ENCODE results near the gene MORN1.

MORN1 gene

DNA sequence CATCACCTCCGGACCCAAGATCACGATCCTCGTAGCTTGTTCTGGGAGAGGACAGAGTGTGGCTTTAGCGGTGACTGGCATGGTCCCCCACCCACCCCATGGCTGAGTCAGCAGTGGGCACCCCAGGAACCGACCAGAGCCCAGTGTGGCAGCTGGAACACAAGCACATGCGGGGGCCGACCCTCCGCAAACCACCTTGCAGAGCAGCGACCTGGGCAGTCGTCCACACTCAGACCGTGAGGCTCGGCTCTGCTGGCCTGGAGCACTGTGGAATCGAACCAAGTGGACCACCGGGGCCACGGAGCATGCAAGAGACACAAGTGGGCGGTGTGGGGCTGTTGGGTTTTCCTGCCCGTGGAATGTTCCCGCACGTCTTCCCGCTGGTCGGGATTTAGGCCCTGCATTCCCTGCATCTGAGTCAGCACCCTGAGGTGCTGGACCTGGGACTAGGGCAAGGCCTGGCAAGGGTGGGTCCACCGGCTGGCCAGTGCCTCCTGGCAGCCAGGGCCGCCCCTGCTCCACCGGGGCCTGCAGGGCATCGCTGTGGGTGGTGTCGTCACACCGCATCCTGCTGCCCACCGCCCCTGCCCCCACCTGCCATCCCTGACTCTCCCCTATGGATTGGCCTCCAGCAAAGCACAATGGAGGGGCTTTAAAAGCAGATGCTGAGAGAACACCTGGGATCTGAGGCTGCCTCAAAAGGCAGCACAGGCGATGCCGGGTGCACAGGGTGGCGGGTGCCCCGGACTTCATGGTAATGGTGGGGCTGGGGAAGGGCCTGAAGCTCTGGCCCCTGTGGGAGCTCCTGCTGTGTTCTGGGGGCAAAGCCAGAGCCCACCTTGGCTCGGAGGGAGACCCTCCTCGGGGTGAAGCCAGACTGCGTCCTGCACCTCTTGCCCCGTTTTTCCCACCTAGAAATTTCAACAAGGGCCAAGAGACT is 18.5 kb downstream of the MORN1 start:
- DNase-seq, result no peak

DNA sequence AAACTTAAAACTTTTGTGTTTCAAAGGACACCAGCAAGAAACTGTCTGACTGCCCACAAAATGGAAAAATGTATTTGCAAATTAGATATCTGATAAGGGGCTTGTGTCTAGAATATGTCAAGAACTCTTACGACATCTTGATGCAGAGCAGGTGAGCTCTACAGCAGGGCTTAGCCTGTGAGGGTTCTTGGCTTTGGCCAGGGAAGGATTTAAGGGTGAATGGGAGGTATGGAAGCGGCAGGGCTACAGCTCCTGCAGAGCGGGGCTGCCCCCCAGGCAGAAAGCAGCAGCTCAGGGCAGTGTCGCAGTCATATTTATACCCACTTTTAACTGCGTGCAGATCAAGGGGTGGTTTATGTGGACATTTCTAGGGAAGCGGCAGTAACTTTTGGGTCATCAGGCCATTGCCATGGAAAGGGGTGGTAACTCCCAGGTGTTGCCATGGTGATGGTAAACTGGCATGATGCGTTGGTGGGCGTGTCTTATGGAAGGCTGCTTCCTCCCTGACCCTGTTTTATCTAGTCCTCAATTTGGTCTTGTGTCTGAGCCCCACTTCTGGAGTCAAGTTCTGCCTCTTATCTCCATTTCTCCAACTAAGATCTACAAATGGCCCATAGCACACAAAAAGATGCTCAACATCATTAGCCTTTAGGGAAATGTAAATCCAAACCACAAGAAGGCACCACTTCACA is 23.2 kb downstream of the MORN1 start:
- DNase-seq, result no peak

DNA sequence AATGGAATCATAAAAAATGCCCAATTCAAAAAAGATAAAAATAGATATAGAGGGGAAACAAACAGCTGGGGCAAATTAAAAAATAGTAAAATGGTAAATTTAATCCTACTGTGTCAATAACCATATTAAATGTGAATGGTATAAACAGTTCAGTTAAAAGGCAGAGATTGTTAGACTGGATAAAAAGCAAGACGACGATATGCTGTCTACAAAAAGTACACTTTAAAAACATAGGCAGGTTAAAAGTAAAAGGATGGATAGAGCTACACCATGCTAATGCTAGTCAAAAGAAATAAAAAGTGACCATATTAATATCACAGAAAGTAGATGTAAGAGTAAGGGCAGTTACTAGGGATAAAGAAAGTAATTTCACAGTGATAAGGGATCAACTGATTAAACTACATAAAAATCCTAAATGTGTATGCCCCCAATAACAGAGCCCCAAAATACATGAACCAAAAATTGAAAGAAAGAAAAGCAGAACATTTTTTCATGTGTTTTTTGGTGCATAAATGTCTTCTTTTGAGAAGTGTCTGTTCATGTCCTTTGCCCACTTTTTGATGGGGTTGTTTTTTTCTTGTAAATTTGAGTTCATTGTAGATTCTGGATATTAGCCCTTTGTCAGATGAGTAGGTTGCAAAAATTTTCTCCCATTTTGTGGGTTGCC is 27.4 kb downstream of the MORN1 start:
- DNase-seq, result no peak

DNA sequence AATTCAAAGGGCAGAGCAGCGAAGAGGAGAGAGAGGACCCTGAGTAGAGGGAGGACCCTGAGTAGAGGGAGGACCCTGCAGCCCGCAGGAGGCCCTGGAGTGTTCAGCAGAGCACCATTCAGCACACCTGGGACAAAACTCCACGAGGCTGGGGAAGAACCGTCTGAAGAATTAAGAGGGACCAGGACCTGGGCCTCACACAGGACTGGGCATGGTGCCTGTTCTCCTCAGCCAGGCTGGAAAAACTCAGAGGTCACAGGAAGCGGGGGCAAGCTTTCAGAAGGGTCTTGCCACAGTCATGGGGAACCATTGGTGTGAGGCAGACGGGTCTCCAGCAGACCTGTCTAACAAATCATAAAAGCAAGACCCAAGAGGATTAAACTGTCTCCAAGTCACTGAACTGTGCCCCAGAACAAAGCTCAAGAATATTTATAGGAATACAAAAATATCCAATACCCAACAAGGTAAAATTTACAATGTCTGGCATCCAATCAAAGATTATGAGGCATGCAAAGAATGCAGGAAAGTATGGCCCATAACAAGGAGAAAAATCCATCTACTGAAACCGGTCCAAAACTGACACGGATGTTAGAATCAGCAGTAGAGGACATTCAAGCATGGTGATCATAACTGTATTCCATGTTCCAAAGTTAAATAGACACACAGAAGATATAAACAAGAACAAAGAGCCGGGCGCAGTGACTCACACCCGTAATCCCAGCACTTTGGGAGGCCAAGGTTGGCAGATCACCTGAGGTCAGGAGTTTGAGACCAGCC is 30.6 kb downstream of the MORN1 start:
- no peak for DNase-seq

DNA sequence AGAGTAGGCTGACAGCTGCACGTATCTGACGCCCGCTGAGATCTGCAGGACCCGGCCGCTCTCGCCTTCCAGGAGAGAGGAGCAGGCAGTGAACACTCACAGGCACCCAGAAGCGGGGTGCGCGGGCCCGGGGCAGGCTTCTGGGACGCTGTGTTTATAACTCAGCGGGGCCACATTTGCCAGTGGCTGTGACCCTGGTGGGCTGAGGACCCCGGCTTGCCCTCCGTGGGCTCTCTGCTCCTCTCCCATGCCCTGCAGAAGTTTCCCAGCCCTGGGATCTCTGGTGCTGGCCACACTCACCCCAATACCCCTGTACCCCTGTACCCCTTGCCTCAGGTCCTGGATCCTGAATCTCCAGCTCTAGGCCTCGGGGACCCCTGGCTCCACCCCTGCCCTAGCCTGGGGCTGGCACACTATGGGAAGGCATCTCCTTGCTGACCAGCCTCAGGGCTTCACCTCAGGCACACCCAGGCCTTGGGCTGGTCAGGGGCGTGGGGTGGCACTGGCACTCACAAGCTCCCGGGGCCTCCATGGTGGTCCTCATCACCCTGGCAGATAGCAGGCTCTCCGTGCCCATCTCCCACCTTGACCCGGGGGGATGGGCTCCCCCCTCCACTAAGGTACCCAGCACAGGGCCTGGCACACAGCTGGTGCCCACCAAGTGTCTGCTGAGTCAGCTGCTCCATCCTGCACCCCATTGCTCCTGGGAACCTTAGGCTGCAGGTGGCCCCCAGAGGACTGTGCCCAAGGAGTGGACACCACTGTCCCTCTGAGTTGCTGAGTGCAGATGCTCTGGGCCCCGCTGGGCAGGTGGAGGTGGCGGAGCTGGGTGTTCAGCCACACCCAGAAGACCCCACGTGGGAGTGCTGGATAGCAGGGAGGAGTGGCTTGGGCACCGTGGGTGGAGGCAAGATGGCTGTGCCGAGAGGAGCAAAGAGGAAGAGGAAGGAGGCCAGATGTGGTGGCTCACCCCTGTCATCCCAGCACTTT is 32.4 kb downstream of the MORN1 start:
- DNase-seq, result no peak

DNA sequence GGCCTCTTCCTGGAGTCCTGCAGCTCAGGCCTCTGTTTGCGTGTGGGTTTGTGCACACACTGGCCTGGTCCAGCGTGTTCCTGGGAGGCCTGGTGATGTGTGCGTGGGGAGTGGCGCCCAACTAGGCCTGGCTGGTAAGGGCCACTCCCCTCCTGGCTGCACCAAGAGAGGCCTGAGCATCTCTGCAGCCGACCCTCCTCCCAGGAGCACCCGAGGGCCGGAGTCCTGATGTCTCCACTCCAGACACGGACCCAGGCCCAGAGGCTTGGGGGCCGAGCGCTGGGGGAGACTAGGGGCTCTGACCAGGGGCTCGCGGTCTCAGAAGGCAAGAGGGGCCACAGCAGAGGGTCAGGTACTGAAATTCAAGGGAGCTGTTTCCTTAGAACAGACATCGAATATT is 33.3 kb downstream of the MORN1 start:
- DNase-seq, result no peak

DNA sequence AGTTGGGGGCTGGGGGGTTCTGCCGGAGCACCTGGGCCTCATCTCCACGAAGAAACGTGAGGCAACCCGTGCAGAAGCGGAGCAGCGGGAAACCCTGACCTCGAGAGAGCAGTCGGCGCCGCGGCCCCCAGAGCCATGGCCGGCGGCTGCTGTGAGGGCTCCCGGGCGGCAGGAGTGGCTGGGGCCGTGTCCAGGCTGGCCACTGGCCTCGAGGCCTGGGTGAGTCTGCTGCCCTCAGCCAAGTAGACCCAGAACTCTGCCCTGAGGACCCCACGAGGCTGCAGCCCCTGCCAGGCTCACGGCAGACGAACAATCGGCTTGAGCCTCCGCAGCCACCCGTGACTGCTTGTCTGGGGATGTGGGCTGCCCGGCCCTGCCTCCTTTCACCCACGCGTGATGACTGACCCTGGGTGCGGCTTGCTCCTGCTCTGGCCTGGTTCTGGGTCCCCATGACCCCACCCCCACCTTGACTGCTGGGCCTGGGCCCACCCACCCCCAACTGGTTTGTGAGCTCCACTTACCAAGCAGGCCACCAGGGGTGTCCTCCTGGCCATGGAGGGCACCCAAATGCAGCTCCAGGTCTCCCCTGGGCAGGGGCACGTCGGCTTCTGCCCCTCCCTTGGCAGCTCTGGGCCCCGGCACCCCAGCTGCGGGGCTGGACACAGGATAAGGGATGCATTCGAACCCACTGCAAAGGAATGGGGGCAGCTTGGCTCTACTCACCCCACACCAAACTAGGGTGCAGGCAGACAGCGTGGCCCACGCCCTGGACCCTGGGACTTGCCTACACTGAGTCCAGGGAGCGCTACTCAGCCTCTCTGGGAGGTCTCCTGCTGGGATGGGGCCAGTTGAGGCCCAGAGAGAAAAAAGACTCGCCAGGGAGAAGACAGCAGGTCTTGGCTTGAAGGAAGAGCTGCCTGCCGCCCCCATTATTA is 34.2 kb downstream of the MORN1 start:
- no peak for DNase-seq

DNA sequence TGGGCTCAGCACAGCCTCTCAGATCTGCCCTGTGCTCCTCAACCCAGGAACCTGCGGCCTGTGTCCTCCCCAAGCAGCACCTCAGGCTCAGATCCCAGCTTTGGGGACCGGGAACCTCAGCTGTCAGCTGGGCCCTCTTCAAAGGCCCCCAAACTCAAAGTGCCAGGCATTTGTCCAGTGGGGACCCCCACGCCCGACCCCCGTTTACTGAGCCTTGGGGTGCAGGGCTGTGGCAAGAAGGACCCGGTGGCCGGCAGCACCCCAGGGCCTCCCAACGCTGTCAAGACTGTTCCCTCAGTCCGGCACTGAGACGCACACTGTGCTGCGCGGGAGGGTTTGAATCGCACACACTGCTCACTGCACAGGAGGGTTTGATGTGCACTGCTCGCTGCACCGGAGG is 35.0 kb downstream of the MORN1 start:
- DNase-seq, result no peak

DNA sequence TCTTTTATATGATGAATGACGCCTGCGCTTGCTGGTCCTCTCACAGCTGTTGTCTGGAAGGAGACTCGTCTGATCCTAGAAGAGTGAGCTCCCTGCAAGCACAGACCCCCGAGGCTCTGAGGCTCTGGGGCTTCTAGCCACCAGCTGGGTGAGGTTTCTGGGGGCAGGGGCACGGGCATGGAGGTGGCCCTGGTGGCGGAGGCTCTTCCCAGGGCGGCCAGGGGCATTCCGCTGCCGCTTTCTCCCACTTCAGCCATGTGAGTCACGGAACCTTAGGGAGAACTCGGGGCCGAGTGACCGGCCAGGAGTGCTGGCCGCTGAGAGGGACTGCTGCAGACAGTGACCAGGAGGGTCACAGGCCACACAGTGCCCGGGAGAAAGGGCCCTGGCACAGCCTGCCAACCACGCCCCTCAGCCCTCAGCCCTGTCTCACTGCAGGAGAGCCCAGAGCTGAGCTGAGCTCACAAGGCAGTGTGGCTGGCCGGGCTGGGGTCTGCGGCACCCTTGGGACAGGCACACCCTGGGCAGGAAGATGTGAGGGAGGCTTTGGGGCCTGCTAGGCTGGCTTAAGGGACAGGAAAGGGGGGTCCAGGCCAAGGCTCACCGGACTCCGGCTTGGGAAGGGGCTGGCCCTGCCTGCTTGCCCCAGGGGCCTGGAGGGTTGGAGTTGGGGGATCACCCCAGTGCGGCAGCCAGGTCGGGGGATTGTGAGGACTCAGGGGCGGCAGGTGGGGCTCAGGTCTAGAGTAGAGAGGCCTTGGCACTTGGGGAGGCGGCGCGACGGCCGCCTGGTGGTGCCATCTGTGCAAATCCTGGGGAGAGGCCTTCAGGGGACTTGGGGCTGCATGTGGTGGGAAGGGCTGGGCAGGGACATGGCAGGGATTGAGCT is 35.7 kb downstream of the MORN1 start:
- DNase-seq, result no peak

DNA sequence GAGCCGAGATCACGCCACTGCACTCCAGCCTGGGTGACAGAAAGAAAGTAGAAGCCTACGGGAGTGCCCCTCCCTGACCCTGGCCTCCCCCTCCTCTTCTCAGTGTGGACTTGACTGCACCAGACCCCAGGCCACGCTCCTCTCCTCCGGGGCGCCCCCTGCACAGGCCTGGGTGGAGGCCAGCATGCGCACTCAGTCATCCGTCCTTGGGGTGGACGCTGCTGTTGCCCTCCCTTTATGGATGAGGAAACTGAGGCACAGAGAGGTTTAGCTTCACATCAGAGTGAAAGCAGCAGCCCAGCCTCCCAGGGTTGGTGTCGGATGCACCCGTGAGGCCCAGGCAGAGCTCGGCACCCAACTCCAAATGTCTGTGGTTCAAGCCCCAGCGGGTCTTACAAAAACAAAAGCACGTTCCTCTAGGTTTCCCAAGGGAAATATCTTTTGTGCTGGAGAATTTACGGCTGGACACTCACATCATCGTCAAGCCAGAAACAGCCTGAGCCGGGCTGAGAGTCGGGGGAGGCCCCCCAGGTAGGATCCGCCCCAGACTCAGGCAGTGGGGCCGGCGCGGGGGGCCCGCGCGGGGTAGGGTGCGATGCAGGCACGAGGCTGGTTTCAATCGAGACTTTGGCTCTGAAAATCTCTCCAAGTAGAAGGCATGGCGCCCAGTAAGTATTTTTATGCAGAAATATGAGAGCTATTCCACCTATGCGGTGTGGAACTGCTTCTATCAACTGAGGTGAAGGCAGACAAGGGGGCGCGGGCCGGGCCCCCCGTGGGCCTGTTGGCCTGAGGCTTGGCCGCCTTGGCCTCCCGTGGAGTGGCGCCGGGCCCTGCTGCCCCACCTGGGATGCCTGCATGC is 36.6 kb downstream of the MORN1 start:
- no peak for DNase-seq

DNA sequence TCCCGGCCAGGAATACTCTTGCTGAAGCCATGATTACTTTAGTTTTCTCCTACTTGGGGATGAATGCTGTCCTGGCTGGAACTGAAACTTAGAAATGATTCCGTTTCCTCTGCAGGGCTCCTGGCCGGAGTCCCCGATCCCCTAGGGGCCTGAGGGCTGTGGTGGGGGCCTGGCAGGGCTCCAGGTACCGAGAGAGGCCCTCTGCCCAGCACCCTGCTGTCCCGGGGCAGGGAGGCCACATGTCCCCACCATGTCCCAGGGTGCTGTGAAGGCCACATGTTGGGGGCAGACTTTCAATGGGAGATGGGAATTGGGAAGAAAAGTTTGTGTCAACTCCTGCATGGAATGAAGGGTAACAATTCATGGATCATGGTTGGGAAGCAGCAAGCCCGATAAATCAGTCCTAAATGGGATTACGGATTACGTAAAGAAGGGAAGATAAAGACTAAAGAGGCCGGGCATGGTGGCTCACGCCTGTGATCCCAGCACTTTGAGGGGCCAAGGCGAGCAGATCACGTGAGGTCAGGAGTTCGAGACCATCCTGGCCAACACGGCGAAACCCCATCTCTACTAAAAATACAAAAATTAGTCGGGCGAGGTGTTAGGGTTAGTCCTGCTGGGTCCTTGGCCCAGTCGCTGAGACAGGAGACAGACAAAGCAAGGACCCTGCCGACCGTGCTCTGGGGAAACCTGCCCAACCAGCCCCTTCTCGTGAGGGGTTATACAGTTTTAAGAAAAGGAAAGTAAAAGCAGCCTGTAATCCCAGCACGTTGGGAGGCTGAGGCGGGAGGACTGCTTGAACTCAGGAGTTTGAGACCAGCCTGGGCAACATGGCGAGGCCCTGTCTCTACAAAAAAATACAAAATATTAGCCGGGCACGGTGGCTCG is 37.6 kb downstream of the MORN1 start:
- DNase-seq, result no peak

DNA sequence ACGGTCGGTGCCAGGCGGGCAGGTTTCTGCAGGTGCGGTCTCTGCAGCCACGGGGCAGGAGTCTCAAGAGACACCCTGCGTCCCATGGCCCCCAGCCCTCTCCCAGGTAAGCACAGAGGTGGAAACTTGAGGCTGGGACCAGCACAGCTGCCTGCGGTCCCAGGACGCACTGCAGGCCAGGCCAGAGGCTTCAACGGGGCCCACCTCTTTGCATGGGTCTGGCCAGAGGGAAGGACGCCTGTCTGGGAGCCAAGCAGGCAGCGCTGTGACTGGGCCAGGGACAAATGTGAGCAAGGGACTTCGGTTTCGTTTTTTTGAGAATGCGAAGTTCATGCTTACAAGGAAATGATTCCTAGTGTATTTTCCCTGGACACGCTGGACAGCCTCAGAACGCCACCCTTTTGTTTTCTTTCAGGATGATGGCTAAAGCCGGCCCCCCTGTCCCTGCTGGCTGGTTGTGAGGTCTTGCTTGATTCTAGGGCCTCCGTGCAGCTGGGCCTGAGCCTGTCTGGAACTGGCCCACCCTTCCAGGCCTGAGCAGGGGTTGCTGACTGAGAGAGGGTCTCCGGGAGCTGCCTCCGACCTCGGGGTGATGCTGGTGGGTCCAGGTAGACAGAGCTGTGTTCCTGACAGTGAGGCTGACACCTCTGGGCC is 38.3 kb downstream of the MORN1 start:
- no peak for DNase-seq

DNA sequence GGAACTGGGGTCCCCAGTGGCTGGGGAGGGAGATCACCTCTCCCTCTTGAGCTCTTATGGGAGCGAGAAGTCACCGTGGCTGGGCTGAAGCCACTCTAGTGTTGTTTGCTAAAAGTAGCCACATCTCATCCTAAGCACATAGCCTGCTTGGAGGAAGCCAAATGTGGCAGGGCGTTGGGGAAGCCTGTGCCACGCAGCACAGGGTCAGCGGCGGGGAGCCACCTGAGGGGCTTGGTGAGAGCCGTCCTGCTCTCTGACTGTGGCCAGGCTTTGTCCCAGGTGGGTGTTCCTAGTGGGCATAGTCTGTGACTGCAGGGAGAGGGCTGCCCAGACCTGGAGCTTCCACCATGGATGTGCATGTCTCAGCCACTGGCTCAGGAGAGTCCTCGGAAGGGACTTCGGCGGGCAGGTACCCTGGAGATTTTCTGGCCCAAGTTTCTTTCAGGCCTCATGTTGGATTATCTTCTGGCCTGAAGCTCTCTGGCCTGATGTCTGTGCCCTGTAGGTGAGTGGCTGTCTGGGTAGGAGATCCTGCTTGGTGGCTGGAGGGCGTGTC is 38.9 kb downstream of the MORN1 start:
- no peak for DNase-seq

DNA sequence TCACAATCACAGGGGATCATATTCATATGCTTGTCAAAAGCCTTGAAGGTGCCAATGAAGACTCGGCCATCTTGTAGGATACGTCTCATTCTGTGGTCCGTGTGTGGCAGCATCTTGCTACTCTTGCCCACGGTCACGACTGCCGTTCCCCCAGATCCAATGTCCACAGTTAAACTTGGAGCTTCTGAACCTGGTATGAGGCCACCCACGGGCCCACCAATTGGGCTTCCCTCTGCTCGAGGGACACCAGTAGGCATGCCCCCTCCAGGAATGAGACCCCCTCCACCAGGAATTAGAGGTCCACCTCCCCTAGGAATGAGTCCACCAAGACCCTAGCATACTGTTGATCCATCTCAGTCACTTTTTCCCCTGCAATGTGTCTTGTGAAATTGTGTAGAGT is 39.6 kb downstream of the MORN1 start:
- no peak for DNase-seq

DNA sequence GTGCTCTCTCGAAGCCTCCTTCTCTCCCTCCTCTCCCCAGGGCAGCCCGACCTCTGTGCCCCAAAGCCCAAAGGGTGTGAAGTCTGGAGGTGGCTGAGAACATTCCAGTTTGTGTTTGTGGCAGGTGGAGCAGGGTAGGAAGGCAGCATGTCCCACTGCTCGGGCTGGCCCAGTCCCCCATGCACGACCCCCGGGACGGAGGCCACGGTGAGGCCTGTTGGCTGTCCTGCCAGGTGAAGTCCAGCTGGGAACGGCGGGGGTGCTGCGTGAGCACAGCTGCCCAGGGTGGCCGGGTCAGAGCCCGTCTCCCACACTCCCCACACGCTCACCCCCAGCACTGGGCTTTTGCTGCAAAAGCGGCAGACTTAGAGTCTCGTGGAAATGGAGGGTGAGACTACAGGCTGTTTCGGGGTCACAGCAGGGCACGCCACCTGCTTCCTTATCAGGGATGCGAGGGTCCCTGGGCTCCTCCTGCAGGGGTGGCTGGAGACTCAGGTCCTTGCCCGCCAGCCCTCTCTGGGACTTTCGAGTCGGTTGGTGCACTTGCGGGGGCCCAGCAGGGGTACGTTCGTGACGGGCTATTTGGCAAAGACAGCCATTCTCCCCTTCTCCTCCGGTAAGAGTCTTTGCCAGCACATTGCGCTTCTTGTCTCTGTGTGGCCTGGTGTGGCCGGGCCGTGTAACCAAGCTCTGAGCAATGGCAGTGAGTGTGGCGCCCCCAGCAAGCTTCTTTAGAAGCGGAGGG is 40.3 kb downstream of the MORN1 start:
- DNase-seq, result no peak

DNA sequence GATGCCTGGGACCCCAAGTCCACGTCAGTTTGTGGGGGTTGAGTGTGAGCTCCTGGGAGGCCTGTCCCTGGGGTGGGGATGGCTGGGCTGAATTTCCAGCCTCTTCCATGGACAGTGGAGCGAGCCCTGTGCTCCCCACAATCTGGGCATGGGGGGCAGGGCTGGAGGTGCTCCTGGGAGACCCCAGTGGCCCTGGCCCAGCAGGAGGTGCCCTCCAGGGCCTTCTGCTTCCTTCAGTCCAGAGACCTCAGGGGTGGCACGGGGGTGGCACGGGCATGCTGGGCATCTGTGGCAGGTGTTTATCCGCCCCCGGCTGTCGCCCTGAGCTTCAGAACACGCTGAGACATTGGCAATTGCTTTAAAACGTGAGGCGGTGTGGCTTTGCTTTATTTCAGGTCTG is 40.9 kb downstream of the MORN1 start:
- DNase-seq, result no peak
